Measurements from ENCODE around the gene C14orf180.

GRCh38 chr14:104591506-104592291 is 12.1 kb downstream of the C14orf180 start:
- TF ChIP-seq CTCF (IDR thresholded peaks at IDR 0.05; ENCODE audit: insufficient read depth, low read depth, low read length) (no peak), EZH2 (IDR thresholded peaks at IDR 0.05; ENCODE audit: insufficient read depth, low read length) (no peak)

All from astrocyte (in vitro differentiated cells and primary cell).